Breast epithelium (tissue), 3 donors: ENCODE data around the gene PSKH1.

ENCODE experiments used
- POLR2A ChIP-seq: fragments of 450-650 bp; IDR thresholded peaks from one replicate; pipeline ENCODE4 v1.6.1; 2016; ENCODE audit warnings: antibody characterized with exemption, mild to moderate bottlenecking, moderate library complexity
- POLR2AphosphoS5 ChIP-seq, 3 donors: sonication (generic); formaldehyde crosslinking; IDR thresholded peaks; one replicate each; pipeline ENCODE4 v1.6.1; 2017; ENCODE audit warnings: antibody characterized with exemption in 3 of 3
- TF ChIP-seq, protein P1 (sequence below), 3 donors: fragments of 450-650 bp; IDR thresholded peaks; one replicate each; pipeline ENCODE4 v1.5.1; 2016 to 2017; ENCODE audit warnings: antibody characterized with exemption in 3 of 3, mild to moderate bottlenecking in 3 of 3, moderate library complexity in 3 of 3

GRCh38 chr16:67883146-67883871 lies 9.7 kb upstream of the PSKH1 start:
- TF ChIP-seq, protein P1, sequence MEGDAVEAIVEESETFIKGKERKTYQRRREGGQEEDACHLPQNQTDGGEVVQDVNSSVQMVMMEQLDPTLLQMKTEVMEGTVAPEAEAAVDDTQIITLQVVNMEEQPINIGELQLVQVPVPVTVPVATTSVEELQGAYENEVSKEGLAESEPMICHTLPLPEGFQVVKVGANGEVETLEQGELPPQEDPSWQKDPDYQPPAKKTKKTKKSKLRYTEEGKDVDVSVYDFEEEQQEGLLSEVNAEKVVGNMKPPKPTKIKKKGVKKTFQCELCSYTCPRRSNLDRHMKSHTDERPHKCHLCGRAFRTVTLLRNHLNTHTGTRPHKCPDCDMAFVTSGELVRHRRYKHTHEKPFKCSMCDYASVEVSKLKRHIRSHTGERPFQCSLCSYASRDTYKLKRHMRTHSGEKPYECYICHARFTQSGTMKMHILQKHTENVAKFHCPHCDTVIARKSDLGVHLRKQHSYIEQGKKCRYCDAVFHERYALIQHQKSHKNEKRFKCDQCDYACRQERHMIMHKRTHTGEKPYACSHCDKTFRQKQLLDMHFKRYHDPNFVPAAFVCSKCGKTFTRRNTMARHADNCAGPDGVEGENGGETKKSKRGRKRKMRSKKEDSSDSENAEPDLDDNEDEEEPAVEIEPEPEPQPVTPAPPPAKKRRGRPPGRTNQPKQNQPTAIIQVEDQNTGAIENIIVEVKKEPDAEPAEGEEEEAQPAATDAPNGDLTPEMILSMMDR (IDR thresholded peaks at IDR 0.05), result no peak
- no peak for TF ChIP-seq POLR2AphosphoS5 (IDR thresholded peaks at IDR 0.05)
- TF ChIP-seq POLR2A, result no peak
